GM12865 (cell line): Measurements from ENCODE around the gene TBC1D3B.
"Not testable (repeated sequence)": the region's sequence is repeated elsewhere in the genome, so short reads cannot be mapped to it uniquely, and the experiment has no call there.

Experiments
- DNase-seq: peaks from one replicate; pipeline ENCODE4 v3.0.0; 2010; ENCODE audit warnings: low read depth
- H3K4me3 ChIP-seq: 2 replicates; pipeline ENCODE4 v1.5.1; 2011; ENCODE audit warnings: mild to moderate bottlenecking, low read depth, low read length, control low read depth
- TF ChIP-seq, protein P1 (sequence below): IDR thresholded peaks from 2 replicates; pipeline ENCODE4 v1.5.1; 2011; ENCODE audit warnings: low read length, control low read depth, low read depth, inconsistent platforms; ENCODE audit not compliant: insufficient read depth; ENCODE audit errors: missing control alignments

The TBC1D3B gene

GRCh38 chr17:36188891-36189306 is 12.5 kb upstream of the TBC1D3B start:
- no peak overlapping the region for H3K4me3 ChIP-seq
- TF ChIP-seq, protein P1, sequence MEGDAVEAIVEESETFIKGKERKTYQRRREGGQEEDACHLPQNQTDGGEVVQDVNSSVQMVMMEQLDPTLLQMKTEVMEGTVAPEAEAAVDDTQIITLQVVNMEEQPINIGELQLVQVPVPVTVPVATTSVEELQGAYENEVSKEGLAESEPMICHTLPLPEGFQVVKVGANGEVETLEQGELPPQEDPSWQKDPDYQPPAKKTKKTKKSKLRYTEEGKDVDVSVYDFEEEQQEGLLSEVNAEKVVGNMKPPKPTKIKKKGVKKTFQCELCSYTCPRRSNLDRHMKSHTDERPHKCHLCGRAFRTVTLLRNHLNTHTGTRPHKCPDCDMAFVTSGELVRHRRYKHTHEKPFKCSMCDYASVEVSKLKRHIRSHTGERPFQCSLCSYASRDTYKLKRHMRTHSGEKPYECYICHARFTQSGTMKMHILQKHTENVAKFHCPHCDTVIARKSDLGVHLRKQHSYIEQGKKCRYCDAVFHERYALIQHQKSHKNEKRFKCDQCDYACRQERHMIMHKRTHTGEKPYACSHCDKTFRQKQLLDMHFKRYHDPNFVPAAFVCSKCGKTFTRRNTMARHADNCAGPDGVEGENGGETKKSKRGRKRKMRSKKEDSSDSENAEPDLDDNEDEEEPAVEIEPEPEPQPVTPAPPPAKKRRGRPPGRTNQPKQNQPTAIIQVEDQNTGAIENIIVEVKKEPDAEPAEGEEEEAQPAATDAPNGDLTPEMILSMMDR: no peak
- peak; percentile 79 for DNase-seq

DNA sequence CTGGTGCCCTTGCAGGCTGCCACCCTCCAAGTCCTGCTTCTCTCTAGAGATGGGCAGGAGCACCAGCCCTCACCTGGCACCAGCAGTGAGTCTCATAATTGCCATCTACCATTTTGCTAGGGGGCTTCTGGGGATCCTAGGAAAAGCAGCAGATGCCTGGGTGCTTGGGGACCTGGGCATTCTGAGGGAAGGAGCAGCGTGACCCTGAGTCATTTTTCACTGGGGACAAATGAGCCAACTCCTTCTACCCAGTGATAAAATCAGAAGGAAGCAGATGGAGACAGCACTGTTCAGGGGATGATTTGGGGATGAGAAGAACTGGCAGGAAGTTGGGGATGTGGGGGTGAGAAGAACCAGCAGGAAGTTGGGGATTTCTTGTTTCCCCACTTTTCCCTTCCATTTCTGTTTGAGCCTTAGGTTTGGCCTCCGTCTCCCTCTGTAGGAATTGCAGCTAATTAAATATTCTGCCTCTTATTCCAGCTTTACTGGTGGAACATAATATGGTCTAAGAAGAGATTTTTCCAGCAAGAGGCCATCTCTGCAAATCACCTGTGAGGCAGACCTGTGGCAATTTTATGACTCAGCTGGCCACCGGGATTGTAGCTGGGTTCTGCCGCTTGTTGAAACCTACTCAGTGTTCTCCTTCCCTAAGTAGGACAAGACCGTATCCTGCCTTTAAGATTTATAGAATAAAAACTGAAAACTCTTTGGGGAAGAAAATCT is 11.7 kb upstream of the TBC1D3B start:
- DNase-seq, H3K4me3 ChIP-seq: not testable (repeated sequence)

- DNase-seq, H3K4me3 ChIP-seq: not testable (repeated sequence)
These were observed 10.7 kb upstream of the TBC1D3B start for GRCh38 chr17:36186810-36187763.

DNA sequence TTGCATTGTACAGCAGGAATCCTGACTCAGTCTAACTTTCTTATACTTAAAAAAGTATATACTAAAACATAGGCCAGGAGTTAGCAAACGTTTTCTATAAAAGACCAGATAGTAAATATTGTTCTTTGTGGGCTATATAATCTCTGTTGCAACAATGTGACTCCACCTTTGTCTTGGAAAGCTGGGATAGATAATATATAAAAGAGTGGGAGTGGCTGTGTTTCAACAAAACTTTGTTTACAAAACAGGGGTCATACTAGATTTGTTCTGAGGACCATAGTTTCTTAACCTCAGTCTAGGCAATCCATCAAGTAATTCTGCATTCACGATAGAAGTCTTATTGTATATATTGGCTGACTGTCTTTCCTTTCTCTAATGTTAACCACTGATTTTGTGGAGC is 9.0 kb upstream of the TBC1D3B start:
- DNase-seq: no peak
- TF ChIP-seq, protein P1: no peak
- H3K4me3 ChIP-seq: no peak overlapping the region

GRCh38 chr17:36184023-36184765 is 7.8 kb upstream of the TBC1D3B start:
- TF ChIP-seq, protein P1: no peak
- no peak for DNase-seq
- H3K4me3 ChIP-seq: peak overlapping the region; percentile 57

DNA sequence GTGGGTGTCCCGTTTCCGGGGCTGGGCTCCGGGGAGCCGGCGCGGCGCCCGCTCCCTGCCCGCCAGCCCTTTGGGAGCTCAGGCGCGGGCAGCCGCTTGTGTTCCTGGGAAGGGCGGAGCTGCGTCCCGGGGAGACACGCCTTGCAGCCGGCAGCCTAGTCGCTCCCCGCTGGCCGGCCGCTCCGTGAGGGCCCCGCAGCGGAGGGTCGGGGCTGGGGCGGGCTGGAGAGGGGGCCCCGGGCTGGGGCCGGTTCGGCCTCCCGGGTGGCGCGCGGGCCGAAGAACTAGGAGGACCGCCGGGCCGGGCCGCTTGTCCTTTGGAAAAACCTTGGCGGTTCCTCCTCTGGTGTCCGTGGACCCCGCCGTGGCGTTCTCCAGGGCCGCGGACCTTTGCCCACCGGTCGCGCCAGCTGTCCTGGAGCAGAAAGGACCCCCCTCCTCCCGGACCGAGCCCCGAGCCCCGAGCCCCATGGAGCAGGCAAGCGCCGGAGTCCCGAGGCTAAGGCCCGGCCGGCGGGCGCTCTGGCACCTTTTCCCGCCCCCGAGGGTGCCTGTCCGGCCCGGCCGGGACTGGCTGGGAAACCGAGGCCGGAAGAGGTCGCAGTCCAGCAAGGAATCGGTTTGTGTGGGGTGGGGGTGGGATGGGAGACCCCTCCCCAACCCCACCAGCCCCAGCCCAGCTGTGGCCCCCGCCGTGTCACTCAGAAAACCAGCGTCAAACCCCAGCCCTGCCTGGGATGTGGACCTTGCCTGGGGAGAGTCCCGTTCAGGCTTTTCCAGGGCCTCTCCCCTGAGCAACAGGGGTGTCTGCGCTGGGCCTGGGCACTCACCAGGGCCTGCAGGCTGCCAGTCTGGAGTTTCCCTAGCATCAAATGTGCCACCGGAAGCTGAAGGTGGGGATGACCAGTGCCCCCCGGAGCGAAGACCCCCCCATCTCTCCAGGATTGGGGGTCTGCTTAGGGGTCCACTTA is 6.8 kb upstream of the TBC1D3B start:
- H3K4me3 ChIP-seq: peak overlapping the region; percentile 57
- TF ChIP-seq, protein P1: no peak
- DNase-seq: peak; percentile 62

- no peak for DNase-seq
- H3K4me3 ChIP-seq: peak overlapping the region; percentile 57
- TF ChIP-seq, protein P1: no peak
These were observed 6.0 kb upstream of the TBC1D3B start for GRCh38 chr17:36182176-36183000.

- not testable (repeated sequence) for H3K4me3 ChIP-seq, DNase-seq
These were observed 5.2 kb upstream of the TBC1D3B start for GRCh38 chr17:36181446-36182175.

GRCh38 chr17:36168836-36169235 is 7.6 kb downstream of the TBC1D3B start:
- H3K4me3 ChIP-seq, DNase-seq: not testable (repeated sequence)
